GM21528 (cell line): ENCODE measurements around the gene RMC1.

Source experiments
- ATAC-seq: cut with Tn5 transposase; IDR thresholded peaks from one replicate; pipeline ENCODE4 v1.9.1; 2021; ENCODE audit warnings: mild to moderate bottlenecking, moderate library complexity; ENCODE audit not compliant: unreplicated experiment, low FRiP score

Gene RMC1

GRCh38 chr18:23529604-23530003 lies 26.3 kb downstream of the RMC1 start:
- no peak for ATAC-seq

DNA sequence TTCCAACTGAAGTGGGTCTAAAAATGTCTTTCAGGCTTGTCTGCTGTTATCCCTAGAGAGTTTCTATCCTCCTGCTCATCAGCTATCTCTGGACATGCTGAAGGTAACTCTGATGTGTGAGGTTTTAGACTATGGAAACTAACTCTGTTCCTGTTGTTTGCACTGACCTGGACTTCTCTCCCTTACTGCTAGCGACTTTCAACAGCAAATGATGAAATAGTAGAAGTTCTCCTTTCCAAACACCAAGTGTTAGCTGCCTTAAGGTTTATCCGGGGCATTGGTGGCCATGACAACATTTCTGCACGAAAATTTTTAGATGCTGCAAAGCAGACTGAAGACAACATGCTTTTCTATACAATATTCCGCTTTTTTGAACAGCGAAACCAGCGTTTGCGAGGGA lies 26.9 kb downstream of the RMC1 start:
- ATAC-seq = no peak

GRCh38 chr18:23531912-23532311 lies 28.6 kb downstream of the RMC1 start:
- no peak for ATAC-seq

GRCh38 chr18:23532848-23533247 lies 29.5 kb downstream of the RMC1 start:
- no peak for ATAC-seq

DNA sequence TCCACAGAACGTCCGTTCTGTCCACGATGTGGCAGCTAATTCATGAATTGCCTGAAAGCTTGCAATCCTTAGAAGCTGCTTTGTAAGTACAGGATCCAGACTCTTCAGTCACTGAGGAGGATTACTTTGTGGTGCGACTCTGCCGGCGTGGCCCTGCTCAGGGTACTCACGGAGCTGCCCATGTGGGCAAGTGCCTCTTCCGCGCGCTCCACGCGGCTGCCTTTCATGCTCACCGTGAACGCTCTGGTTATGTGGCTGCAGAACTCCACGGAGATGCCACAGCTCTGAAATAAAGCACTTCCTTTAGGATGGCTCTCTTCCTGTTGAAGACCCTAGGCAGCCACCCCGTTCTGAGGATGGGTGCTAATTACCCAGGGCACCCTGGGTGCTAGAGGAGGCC lies 31.0 kb downstream of the RMC1 start:
- no peak for ATAC-seq

GRCh38 chr18:23536204-23536603 lies 32.9 kb downstream of the RMC1 start:
- ATAC-seq = no peak

- no peak for ATAC-seq
Measured at GRCh38 chr18:23537274-23537673, 34.0 kb downstream of the RMC1 start.

- no peak for ATAC-seq
Measured at GRCh38 chr18:23538001-23538400, 34.7 kb downstream of the RMC1 start.

- ATAC-seq = no peak
Measured at GRCh38 chr18:23538870-23539269, 35.6 kb downstream of the RMC1 start.

GRCh38 chr18:23539296-23539695 lies 36.0 kb downstream of the RMC1 start:
- no peak for ATAC-seq

- no peak for ATAC-seq
Measured at GRCh38 chr18:23539911-23540525, 36.7 kb downstream of the RMC1 start.

GRCh38 chr18:23540867-23541266 lies 37.6 kb downstream of the RMC1 start:
- peak; percentile 63 for ATAC-seq

DNA sequence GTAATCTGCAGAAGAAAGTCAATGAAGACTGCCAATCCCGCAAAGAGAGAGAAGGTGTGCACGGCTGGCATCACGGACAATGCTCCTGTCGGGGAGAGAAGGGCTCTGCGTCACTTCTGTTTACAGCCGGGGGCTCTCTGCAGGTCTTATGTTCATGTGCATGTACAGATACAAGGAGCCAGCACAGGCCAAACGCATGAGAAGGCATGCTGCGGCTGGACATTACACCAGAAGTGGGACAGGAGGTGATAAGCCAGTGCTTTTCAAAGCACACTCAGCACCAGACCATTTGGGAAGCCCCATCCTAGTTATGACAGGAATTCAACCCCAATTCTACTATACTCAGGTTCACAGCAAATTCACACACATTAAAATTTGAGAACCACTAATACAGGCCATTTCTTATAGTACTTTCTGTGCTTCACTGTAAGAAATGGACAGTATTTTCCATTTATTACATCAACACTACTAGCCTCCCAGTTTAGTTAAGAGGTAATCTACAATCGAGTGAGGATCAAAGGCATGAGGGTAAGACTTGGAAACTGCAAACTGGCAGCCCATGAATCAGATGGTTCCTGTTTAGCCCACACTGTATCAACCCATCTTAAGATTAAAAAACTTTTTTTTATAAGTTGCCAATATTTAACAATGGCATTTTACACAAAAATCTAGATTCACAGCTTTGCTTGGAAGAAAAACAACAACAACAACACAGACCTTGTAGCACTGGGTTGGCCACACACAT lies 38.2 kb downstream of the RMC1 start:
- ATAC-seq = no peak

- ATAC-seq = no peak
Measured at GRCh38 chr18:23542461-23542860, 39.1 kb downstream of the RMC1 start.

DNA sequence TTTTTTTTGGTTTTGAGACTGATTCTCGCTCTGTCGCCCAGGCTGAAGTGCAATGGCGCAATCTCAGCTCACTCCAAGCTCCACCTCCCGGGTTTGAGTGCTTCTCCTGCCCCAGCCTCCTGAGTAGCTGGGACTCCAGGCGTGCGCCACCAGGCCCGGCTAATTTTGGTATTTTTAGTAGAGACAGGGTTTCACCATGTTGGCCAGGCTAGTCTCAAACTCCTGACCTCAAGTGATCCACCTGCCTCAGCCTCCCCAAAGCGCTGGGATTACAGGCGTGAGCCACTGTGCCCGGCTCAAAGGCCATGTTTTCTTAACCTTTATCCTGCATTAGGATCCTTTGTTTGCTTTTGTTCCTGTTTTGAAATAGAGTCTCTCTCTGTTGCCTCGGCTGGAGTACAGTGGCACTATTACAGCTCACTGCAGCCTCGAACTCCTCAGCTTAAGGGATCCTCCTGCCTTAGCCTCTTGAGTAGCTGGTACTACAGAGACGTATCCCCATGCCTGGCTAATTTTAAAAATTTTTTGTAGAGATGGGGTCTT lies 42.0 kb downstream of the RMC1 start:
- no peak for ATAC-seq

DNA sequence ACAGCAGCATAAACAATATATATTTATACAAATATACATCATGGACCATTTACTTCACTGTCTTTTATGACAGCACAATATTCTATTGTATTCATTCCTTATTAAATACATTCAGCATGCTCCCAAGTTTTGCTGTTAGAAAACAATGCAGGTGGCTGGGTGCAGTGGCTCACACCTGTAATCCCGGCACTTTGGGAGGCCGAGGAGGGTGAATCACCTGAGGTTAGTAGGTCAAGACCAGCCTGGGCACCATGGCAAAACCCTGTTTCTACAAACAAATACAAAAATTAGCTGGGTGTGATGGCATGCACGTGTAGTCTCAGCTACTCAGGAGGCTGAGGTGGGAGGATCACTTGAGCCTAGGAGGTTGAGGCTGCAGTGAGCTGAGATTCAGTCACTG lies 44.0 kb downstream of the RMC1 start:
- ATAC-seq = no peak

GRCh38 chr18:23547846-23548245 lies 44.5 kb downstream of the RMC1 start:
- no peak for ATAC-seq

- no peak for ATAC-seq
Measured at GRCh38 chr18:23548275-23548674, 45.0 kb downstream of the RMC1 start.

DNA sequence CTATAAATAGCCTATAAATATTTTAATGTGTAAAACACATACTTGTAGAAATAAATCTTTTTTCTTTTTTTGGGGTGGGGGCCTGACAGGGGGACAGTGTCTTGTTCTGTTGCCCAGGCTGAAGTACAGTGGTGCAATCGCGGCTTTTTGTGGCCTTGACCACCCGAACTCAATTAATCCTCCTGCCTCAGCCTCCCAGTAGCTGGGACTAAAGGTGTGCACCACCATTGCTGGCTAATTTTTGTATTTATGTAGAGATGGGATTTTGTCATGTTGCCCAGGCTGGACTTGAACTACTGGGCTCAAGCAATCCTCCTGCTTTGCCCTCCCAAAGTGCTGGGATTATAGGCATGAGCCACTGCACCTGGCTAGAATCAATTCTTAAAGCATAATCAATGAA lies 45.4 kb downstream of the RMC1 start:
- ATAC-seq = no peak

GRCh38 chr18:23550898-23551297 lies 47.6 kb downstream of the RMC1 start:
- no peak for ATAC-seq

GRCh38 chr18:23551978-23552377 lies 48.7 kb downstream of the RMC1 start:
- no peak for ATAC-seq

- no peak for ATAC-seq
Measured at GRCh38 chr18:23552505-23552904, 49.2 kb downstream of the RMC1 start.
